ENCODE results near the gene ACTL8.
A peak's percentile ranks its signal among the peaks of the same experiment; 100 is the strongest.

ACTL8 gene

DNA sequence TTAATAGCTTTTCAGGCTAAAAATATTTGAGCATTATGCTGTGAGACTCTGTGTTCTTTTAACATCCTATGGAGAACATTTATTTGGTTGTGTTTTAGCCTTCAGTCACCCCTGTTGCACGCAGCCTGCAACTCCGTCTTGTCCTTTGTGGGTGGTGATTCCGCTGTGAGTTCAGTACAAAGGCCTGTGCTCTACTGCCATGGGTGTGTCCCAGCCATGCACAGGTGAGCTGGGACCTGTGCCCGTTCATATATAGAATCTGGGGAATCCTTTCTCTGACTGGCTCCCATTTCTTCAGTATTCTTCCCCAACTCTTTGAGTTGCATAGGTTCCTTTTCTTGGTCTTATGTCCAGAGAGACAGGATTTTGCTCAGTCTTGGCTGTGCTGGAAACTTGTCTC, 61.4 kb downstream of the ACTL8 start:
- no peak overlapping the region for H3K4me3 ChIP-seq (ENCODE audit: low read length)
- no peak for DNase-seq (ENCODE audit: low read depth)
- TF ChIP-seq, protein P1, sequence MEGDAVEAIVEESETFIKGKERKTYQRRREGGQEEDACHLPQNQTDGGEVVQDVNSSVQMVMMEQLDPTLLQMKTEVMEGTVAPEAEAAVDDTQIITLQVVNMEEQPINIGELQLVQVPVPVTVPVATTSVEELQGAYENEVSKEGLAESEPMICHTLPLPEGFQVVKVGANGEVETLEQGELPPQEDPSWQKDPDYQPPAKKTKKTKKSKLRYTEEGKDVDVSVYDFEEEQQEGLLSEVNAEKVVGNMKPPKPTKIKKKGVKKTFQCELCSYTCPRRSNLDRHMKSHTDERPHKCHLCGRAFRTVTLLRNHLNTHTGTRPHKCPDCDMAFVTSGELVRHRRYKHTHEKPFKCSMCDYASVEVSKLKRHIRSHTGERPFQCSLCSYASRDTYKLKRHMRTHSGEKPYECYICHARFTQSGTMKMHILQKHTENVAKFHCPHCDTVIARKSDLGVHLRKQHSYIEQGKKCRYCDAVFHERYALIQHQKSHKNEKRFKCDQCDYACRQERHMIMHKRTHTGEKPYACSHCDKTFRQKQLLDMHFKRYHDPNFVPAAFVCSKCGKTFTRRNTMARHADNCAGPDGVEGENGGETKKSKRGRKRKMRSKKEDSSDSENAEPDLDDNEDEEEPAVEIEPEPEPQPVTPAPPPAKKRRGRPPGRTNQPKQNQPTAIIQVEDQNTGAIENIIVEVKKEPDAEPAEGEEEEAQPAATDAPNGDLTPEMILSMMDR (conservative IDR thresholded peaks at IDR 0.05; ENCODE audit: low read depth, low read length) = no peak

DNA sequence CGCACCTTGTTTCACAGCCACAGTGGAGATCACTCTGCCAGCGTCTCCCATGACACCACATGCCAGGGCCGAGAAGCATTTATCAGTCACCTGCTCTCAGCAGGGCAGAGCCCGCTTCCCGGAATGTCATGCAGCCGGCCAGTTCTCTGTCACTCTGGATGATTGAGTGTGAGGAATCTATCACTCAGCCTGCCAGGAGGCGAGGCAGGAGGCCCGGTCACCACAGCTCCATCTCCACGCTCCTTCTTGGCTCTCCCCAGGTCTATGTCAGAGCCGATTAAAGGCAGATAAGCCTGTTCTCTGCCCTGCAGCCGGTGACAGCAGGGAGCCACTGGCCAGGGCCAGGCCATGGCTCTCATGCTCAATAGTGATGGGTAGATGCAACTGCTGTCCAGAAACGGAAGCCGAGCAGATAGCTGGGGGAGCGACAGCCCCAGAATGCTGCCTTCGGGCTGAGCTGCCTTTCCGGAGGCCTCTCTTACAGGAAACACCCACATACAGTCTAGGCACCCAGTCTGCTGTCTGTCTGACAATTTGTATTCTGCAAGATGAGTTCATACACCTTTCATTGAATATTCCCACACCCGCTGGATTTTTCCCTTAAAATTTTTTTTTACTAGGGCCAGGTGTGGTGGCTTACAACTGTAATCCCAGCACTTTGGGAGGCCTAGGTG, 64.1 kb downstream of the ACTL8 start:
- TF ChIP-seq, protein P1 (conservative IDR thresholded peaks at IDR 0.05; ENCODE audit: low read depth, low read length) = no peak
- DNase-seq (ENCODE audit: low read depth) = no peak

DNA sequence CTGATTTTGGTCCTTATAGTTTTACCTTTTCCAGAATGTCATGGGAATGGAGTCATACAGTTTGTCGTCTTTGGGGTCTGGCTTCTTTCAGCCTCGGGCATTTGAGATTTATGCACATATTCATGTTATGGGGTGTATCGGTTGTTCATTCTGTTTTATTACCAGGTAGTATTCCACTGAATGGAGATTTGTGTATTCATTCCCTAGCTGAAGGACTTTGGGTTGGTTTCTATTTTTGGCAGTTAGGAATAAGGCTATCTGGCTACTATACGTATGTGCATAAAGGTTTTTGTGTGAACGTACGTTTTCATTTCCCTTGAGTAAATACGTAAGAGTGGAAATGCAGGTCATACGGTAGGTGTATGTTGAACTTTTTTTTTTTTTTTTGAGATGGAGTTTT, 65.1 kb downstream of the ACTL8 start:
- TF ChIP-seq, protein P1 (conservative IDR thresholded peaks at IDR 0.05; ENCODE audit: low read depth, low read length) = no peak
- no peak for DNase-seq (ENCODE audit: low read depth)
- no peak overlapping the region for H3K4me3 ChIP-seq (ENCODE audit: low read length)

More for the DNA sequence above, 64.1 kb downstream of the ACTL8 start:
- H3K4me3 ChIP-seq (ENCODE audit: low read length) = no peak overlapping the region

DNA sequence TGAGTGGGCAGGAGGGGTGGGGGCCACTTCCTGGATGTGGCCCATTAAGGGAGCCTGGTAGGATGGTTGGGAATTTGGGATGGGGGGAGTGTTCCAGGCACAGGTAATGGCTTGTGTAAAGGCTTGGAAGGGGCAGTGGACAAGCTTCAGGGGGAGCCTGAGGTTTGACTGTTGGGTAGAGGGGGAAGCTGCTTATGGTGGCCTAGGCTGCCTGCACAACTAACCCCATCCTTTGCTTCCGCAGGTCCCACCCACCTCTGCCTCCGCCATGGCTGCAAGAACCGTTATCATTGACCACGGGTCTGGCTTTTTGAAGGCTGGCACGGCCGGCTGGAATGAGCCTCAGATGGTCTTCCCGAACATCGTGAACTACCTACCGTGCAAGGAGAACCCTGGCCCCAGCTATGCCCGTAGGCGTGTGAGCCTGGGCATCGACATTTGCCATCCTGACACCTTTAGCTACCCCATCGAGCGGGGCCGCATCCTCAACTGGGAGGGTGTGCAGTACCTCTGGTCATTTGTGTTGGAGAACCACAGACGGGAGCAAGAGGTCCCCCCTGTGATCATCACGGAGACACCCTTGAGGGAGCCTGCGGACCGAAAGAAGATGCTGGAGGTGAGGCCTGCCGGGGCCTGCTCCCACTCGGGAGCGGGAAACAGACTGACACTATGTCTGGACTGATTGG, 67.8 kb downstream of the ACTL8 start:
- TF ChIP-seq, protein P1 (conservative IDR thresholded peaks at IDR 0.05; ENCODE audit: low read depth, low read length) = no peak

DNA sequence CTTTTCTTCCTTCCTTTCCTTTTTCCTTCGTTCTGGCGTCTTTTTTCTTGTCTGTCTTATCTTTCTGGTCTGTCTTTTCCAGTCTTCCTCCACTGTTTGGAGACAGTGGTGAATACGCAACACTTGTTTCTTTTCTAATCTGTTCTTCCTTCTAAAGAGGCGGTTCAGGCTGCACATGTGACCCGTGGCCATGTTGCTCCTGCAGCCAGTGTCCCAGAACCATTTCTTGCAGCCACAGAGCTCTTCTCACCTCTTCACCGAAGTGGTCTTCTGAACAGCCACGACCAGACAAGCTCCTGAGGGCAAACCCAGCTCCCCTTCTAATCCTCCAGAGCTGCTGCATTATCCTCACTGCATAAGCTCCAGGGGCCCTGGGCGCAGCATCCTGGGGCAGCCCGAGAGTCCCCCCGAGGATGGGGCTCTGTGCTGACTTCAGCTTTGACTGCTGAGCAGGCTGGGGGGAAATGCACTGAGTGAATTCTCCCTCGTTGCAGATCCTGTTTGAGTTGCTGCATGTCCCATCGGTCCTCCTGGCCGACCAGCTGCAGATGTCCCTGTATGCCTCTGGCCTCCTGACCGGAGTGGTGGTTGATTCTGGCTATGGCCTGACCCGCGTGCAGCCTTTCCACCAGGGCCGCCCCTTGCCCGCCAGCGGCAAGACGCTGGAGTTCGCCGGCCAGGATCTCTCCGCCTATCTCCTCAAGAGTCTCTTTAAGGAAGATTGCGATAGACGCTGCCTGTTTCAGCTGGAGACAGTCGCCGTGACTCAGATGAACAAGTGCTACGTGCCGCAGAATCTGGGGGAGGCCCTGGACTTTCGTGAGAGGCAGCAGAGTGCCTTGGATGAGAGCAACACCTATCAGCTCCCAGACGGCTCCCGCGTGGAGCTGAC, 70.4 kb downstream of the ACTL8 start:
- DNase-seq (ENCODE audit: low read depth) = no peak
- H3K4me3 ChIP-seq (ENCODE audit: low read length) = no peak overlapping the region
- TF ChIP-seq, protein P1 (conservative IDR thresholded peaks at IDR 0.05; ENCODE audit: low read depth, low read length) = no peak

More for the DNA sequence above, 67.8 kb downstream of the ACTL8 start:
- no peak for DNase-seq (ENCODE audit: low read depth)
- H3K4me3 ChIP-seq (ENCODE audit: low read length) = no peak overlapping the region

DNA sequence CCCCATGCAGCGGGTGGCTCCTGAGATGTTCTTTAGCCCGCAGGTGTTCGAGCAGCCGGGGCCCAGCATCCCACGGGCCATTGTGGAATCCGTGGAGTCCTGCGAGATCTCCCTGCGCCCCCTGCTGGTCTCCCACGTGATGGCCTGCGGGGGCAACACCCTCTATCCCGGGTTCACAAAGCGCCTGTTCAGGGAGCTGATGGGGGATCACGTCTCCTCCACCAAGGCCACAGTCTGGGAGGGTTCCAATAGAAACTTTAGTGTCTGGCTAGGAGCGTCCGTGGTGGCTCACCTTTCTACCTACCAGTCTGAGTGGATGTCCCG, 71.0 kb downstream of the ACTL8 start:
- TF ChIP-seq, protein P1 (conservative IDR thresholded peaks at IDR 0.05; ENCODE audit: low read depth, low read length) = peak; percentile 60
- no peak for DNase-seq (ENCODE audit: low read depth)
- no peak overlapping the region for H3K4me3 ChIP-seq (ENCODE audit: low read length)

All from retinal pigment epithelial cell (primary cell).